Fibroblast of villous mesenchyme (primary cell): ENCODE data around the gene LPA. TPM values are rescaled to one million over a fixed set of nuclear protein-coding genes. Genes with fewer than 3 reads are reported as not detected.
"Not testable (repeated sequence)": the region's sequence is repeated elsewhere in the genome, so short reads cannot be mapped to it uniquely, and the experiment has no call there.

Source experiments
- DNase-seq: peaks from one replicate; pipeline ENCODE4 v3.0.0-alpha.2; 2010; ENCODE audit warnings: low read depth
- H3K4me3 ChIP-seq: 2 replicates; pipeline ENCODE4 v1.5.1; 2011; ENCODE audit warnings: low read depth, mild to moderate bottlenecking, low read length
- total RNA-seq: library from RNA; depleted of rRNA; stranded (reverse); fragments of >200 nt; gene quantifications from 2 replicates; pipeline ENCODE4 v1.2.3, GENCODE V29; 2012
- TF ChIP-seq, protein P1 (sequence below): IDR thresholded peaks from 2 replicates; pipeline ENCODE4 v1.5.1; 2012; ENCODE audit warnings: low read depth, mild to moderate bottlenecking, low read length; ENCODE audit not compliant: insufficient read depth

Gene LPA
- total RNA-seq, 1 donor = not detected

DNA sequence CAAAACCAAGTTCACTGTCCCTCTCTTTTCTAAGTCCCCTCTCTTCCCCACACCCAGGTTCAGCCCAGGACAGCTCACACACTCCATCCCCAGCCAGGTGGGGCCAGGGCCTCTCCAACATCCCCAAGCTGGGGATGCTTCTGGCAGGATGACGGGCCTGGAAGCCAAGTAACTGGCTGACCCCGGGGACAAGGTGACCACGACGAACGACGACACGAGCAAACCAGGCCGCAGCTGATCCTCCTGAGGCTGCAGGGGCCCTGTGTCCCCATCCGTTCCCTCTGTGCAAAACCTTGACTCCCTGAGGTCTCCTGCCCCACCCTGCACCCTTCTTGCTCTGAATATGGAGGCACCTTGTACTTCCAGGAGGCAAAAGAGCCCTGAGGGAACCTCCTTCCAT, 26.4 kb upstream of the LPA start:
- H3K4me3 ChIP-seq = no peak overlapping the region
- DNase-seq = no peak
- TF ChIP-seq, protein P1, sequence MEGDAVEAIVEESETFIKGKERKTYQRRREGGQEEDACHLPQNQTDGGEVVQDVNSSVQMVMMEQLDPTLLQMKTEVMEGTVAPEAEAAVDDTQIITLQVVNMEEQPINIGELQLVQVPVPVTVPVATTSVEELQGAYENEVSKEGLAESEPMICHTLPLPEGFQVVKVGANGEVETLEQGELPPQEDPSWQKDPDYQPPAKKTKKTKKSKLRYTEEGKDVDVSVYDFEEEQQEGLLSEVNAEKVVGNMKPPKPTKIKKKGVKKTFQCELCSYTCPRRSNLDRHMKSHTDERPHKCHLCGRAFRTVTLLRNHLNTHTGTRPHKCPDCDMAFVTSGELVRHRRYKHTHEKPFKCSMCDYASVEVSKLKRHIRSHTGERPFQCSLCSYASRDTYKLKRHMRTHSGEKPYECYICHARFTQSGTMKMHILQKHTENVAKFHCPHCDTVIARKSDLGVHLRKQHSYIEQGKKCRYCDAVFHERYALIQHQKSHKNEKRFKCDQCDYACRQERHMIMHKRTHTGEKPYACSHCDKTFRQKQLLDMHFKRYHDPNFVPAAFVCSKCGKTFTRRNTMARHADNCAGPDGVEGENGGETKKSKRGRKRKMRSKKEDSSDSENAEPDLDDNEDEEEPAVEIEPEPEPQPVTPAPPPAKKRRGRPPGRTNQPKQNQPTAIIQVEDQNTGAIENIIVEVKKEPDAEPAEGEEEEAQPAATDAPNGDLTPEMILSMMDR = no peak

DNA sequence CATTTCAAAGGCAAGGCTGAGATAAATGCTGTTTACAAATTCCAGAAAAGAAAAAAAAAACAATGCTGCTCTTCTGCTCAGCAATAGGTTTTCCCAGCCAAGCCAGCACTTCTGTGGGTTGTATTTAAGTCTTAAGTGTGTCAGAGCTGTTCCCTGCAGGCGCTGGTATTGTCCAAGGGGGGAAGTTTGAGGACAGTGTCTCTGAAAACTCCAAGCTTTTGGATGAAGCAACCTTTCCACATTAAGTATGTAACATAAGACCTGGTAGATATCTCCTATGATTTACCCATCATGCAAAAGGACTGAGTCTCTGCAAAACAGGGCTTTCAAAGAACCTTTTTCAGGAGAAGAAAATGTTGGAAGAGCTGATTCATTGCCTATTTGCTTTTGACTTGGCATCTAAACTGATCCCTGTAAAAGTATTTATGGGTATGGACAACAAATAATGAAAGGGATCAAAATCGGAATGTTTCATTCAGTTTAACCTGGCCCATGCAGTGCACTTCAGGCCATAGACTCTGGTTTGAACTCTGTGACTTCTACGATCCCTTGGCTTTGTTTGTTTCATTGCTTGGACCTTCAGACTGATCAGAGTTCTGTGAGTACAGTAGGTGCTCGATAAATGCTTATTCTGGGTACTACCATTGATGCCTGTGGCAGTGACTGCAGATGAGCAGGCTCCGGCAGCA, 21.8 kb upstream of the LPA start:
- no peak overlapping the region for H3K4me3 ChIP-seq
- no peak for DNase-seq
- TF ChIP-seq, protein P1 = no peak

DNA sequence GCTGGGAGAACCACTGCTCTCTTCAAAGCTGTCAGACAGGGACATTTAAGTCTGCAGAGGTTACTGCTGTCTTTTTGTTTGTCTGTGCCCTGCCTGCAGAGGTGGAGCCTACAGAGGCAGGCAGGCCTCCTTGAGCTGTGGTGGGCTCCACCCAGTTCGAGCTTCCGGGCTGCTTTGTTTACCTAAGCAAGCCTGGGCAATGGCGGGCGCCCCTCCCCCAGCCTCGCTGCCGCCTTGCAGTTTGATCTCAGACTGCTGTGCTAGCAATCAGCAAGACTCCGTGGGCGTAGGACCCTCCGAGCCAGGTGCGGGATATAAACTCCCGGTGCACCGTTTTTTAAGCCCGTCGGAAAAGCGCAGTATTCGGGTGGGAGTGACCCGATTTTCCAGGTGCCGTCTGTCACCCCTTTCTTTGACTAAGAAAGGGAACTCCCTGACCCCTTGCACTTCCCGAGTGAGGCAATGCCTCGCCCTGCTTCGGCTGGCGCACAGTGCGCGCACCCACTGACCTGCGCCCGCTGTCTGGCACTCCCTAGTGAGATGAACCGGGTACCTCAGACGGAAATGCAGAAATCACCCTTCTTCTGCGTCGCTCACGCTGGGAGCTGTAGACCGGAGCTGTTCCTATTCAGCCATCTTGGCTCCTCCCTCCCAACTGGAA, 21.2 kb upstream of the LPA start:
- DNase-seq, H3K4me3 ChIP-seq: not testable (repeated sequence)

DNA sequence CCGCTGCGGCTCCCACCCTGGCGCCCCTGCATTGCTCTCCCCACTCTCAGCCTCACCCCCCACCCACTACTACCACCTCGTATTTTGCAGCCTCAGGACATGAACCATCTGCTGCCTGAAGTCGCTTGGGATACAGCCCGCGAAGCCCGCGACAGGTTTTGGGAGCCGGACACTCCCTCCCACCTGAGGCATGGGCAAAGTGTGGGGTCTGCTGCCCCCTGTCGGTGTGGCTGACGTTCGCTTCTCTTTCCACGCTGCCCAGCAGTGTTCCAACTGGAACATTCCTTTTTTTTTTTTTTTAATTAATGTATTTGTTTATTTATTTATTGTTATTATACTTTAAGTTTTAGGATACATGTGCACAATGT, 15.3 kb upstream of the LPA start:
- no peak for DNase-seq
- H3K4me3 ChIP-seq = no peak overlapping the region
- TF ChIP-seq, protein P1 = no peak

DNA sequence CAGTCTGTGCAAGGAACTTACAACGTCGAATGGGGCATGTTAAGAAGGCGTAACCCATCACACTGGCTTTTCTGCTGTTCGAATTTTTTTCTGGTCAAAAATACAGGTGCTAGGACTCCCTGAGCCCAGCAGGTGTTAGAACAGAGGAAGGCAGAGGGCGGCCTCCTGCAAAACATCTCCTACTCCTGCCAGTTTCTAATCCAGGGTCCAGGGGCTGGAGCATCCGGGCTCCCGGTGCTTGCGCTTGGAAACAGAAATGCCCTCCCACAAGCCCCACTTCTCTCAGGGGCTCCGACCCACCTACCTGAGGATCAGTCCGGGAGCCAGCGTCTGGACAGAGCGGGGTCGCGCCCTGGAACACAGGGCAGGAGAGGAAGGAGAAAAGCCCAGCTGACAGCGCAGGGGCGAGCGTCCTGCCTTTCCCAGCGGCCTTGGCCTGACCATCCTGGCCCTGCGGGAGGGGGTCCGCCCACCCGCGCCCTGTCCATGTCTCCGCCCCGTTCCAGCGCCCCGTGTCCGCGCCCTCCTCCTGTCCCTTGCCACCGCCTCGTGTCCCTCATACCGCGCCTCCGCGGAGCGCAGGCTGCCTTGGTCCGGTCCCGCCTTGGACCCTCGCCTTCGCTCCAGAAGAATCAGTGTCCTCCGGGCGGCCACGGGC, 14.8 kb upstream of the LPA start:
- TF ChIP-seq, protein P1 = no peak

DNA sequence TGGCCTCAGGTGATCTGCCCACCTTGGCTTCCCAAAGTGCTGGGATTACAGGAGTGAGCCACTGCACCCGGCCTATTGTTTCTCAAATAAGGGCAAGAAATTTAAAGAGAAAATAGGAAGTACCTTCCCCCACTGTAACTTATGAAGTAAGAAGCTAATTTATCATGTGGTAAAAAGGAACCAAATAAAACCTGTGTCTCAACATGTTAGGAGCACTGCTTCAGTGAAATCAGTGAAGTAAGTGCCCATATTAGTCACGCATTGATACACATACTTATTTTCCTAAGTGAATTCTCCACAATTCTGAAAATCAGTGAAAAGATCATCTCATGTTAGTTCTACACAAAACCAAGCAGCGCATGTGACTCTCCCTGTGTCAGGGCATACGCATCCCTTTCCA, 14.2 kb upstream of the LPA start:
- no peak for DNase-seq

More for the DNA sequence above, 14.8 kb upstream of the LPA start:
- no peak for DNase-seq
- no peak overlapping the region for H3K4me3 ChIP-seq

DNA sequence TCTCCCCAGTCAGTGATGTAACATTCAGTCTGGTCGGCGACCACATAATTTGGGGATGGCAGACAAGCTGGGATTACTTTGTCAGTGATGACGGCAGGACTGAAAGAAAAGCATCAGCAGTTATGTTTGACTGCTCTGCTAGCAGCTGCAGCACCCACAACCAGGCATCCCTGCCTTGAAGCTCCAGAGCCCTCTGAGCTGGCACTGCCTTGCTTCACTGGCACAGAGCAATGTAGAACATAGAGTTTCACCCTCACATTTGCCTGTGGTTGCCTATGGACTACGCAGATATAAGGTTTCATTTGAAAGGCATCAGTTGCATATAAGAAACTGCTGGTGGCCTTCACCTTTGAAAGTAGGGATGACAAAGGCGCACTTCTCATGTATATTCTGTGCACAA, 12.3 kb upstream of the LPA start:
- not testable (repeated sequence) for DNase-seq, H3K4me3 ChIP-seq

More for the DNA sequence above, 14.2 kb upstream of the LPA start:
- H3K4me3 ChIP-seq = no peak overlapping the region
- TF ChIP-seq, protein P1 = no peak
